Mammary epithelial cell (primary cell): ENCODE data around the gene ACER3.

Source experiments
- EZH2 ChIP-seq: IDR thresholded peaks from 2 replicates; pipeline ENCODE4 v1.6.1; 2012; ENCODE audit warnings: low read length, inconsistent platforms, borderline replicate concordance
- TF ChIP-seq, protein P1 (sequence below), 2 donors: IDR thresholded peaks in 1 of 2; conservative IDR thresholded peaks in 1 of 2; 2 replicates each; pipeline ENCODE4 v1.5.1; 2011 to 2012; ENCODE audit warnings: inconsistent platforms in 2 of 2, low read length in 2 of 2, mild to moderate bottlenecking in 2 of 2, control low read depth in 1 of 2, low read depth in 1 of 2; ENCODE audit not compliant: insufficient read depth in 1 of 2; ENCODE audit errors: extremely low read depth in 1 of 2

- TF ChIP-seq, protein P1, sequence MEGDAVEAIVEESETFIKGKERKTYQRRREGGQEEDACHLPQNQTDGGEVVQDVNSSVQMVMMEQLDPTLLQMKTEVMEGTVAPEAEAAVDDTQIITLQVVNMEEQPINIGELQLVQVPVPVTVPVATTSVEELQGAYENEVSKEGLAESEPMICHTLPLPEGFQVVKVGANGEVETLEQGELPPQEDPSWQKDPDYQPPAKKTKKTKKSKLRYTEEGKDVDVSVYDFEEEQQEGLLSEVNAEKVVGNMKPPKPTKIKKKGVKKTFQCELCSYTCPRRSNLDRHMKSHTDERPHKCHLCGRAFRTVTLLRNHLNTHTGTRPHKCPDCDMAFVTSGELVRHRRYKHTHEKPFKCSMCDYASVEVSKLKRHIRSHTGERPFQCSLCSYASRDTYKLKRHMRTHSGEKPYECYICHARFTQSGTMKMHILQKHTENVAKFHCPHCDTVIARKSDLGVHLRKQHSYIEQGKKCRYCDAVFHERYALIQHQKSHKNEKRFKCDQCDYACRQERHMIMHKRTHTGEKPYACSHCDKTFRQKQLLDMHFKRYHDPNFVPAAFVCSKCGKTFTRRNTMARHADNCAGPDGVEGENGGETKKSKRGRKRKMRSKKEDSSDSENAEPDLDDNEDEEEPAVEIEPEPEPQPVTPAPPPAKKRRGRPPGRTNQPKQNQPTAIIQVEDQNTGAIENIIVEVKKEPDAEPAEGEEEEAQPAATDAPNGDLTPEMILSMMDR (conservative IDR thresholded peaks at IDR 0.05 in 1 of 2, IDR thresholded peaks at IDR 0.05 in 1 of 2; ENCODE audit: extremely low read depth in 1 of 2, insufficient read depth in 1 of 2, low read depth in 1 of 2, low read length in 2 of 2) = no peak
- TF ChIP-seq EZH2 = no peak
Measured at GRCh38 chr11:76888989-76889388, 28.3 kb downstream of the ACER3 start.
